Loucy (cell line): ENCODE results near the gene ORAI3.

Experiments
- CTCF ChIP-seq: fragments of 200-600 bp; sonication (generic); conservative IDR thresholded peaks from 2 replicates; pipeline ENCODE4 v1.5.1; 2014; ENCODE audit warnings: mild to moderate bottlenecking, antibody characterized with exemption, low read length
- EZH2phosphoT487 ChIP-seq: fragments of 200-600 bp; IDR thresholded peaks from 2 replicates; pipeline ENCODE4 v1.6.1; 2018; ENCODE audit warnings: antibody characterized with exemption, mild to moderate bottlenecking, moderate library complexity, borderline replicate concordance

- no peak for TF ChIP-seq CTCF
- TF ChIP-seq EZH2phosphoT487: no peak
Measured at GRCh38 chr16:30971298-30971697, 22.4 kb downstream of the ORAI3 start.
